ENCODE measurements around the gene RRP15. TPM values are rescaled to one million over a fixed set of nuclear protein-coding genes. Genes with fewer than 3 reads are reported as not detected.

Gene RRP15
- total and polyA plus RNA-seq, 2 of the 8 experiments (the other 6 are each of a cell fraction or from before 2014, with no cell fraction given): 3.7 to 52.8 TPM

DNA sequence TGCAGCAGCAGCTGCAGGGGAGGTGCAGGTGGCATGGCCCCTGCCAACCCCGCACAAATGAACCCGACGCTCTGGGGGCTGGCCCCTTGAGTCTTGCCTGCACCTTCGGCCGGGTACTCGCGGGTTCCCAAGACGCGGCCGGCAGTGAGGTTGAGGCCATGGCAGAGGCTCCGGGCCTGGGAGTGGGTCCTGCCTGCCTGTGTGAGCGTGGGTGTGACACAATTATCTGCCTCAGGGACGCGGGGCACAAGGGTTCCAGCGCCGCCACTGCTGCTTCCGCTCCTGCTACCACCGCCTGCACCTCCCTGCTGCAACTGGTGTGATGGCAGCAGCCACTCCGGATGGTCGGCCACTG is 39.1 kb downstream of the RRP15 start (continued):
- TF ChIP-seq, protein P1, sequence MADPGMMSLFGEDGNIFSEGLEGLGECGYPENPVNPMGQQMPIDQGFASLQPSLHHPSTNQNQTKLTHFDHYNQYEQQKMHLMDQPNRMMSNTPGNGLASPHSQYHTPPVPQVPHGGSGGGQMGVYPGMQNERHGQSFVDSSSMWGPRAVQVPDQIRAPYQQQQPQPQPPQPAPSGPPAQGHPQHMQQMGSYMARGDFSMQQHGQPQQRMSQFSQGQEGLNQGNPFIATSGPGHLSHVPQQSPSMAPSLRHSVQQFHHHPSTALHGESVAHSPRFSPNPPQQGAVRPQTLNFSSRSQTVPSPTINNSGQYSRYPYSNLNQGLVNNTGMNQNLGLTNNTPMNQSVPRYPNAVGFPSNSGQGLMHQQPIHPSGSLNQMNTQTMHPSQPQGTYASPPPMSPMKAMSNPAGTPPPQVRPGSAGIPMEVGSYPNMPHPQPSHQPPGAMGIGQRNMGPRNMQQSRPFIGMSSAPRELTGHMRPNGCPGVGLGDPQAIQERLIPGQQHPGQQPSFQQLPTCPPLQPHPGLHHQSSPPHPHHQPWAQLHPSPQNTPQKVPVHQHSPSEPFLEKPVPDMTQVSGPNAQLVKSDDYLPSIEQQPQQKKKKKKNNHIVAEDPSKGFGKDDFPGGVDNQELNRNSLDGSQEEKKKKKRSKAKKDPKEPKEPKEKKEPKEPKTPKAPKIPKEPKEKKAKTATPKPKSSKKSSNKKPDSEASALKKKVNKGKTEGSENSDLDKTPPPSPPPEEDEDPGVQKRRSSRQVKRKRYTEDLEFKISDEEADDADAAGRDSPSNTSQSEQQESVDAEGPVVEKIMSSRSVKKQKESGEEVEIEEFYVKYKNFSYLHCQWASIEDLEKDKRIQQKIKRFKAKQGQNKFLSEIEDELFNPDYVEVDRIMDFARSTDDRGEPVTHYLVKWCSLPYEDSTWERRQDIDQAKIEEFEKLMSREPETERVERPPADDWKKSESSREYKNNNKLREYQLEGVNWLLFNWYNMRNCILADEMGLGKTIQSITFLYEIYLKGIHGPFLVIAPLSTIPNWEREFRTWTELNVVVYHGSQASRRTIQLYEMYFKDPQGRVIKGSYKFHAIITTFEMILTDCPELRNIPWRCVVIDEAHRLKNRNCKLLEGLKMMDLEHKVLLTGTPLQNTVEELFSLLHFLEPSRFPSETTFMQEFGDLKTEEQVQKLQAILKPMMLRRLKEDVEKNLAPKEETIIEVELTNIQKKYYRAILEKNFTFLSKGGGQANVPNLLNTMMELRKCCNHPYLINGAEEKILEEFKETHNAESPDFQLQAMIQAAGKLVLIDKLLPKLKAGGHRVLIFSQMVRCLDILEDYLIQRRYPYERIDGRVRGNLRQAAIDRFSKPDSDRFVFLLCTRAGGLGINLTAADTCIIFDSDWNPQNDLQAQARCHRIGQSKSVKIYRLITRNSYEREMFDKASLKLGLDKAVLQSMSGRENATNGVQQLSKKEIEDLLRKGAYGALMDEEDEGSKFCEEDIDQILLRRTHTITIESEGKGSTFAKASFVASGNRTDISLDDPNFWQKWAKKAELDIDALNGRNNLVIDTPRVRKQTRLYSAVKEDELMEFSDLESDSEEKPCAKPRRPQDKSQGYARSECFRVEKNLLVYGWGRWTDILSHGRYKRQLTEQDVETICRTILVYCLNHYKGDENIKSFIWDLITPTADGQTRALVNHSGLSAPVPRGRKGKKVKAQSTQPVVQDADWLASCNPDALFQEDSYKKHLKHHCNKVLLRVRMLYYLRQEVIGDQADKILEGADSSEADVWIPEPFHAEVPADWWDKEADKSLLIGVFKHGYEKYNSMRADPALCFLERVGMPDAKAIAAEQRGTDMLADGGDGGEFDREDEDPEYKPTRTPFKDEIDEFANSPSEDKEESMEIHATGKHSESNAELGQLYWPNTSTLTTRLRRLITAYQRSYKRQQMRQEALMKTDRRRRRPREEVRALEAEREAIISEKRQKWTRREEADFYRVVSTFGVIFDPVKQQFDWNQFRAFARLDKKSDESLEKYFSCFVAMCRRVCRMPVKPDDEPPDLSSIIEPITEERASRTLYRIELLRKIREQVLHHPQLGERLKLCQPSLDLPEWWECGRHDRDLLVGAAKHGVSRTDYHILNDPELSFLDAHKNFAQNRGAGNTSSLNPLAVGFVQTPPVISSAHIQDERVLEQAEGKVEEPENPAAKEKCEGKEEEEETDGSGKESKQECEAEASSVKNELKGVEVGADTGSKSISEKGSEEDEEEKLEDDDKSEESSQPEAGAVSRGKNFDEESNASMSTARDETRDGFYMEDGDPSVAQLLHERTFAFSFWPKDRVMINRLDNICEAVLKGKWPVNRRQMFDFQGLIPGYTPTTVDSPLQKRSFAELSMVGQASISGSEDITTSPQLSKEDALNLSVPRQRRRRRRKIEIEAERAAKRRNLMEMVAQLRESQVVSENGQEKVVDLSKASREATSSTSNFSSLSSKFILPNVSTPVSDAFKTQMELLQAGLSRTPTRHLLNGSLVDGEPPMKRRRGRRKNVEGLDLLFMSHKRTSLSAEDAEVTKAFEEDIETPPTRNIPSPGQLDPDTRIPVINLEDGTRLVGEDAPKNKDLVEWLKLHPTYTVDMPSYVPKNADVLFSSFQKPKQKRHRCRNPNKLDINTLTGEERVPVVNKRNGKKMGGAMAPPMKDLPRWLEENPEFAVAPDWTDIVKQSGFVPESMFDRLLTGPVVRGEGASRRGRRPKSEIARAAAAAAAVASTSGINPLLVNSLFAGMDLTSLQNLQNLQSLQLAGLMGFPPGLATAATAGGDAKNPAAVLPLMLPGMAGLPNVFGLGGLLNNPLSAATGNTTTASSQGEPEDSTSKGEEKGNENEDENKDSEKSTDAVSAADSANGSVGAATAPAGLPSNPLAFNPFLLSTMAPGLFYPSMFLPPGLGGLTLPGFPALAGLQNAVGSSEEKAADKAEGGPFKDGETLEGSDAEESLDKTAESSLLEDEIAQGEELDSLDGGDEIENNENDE (IDR thresholded peaks at IDR 0.05; ENCODE audit: insufficient replicate concordance, low read length): no peak
- TF ChIP-seq BCL11A (IDR thresholded peaks at IDR 0.05; ENCODE audit: low read depth in 2 of 2, low read length in 2 of 2) (no peak), SUZ12 (IDR thresholded peaks at IDR 0.05; ENCODE audit: low read length) (no peak), HDAC2 (IDR thresholded peaks at IDR 0.05; ENCODE audit: borderline replicate concordance in 1 of 2, low read depth in 2 of 2, low read length in 2 of 2) (no peak), CBX8 (IDR thresholded peaks at IDR 0.05; ENCODE audit: borderline replicate concordance, low read depth, low read length) (no peak), EZH2 (IDR thresholded peaks at IDR 0.05; ENCODE audit: low read depth, low read length, severe bottlenecking) (no peak), ASH2L (IDR thresholded peaks at IDR 0.05; ENCODE audit: low read length) (no peak)
- TF ChIP-seq, protein P2, sequence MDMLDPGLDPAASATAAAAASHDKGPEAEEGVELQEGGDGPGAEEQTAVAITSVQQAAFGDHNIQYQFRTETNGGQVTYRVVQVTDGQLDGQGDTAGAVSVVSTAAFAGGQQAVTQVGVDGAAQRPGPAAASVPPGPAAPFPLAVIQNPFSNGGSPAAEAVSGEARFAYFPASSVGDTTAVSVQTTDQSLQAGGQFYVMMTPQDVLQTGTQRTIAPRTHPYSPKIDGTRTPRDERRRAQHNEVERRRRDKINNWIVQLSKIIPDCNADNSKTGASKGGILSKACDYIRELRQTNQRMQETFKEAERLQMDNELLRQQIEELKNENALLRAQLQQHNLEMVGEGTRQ (IDR thresholded peaks at IDR 0.05; ENCODE audit: low read length): no peak
- TF ChIP-seq, protein P3, sequence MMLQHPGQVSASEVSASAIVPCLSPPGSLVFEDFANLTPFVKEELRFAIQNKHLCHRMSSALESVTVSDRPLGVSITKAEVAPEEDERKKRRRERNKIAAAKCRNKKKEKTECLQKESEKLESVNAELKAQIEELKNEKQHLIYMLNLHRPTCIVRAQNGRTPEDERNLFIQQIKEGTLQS (IDR thresholded peaks at IDR 0.05; ENCODE audit: insufficient read depth, low read depth, low read length): no peak

All from H1 (cell line).